ENCODE measurements around the gene CST4.
"Not testable (repeated sequence)": the region's sequence is repeated elsewhere in the genome, so short reads cannot be mapped to it uniquely, and the experiment has no call there.

CST4 gene

DNA sequence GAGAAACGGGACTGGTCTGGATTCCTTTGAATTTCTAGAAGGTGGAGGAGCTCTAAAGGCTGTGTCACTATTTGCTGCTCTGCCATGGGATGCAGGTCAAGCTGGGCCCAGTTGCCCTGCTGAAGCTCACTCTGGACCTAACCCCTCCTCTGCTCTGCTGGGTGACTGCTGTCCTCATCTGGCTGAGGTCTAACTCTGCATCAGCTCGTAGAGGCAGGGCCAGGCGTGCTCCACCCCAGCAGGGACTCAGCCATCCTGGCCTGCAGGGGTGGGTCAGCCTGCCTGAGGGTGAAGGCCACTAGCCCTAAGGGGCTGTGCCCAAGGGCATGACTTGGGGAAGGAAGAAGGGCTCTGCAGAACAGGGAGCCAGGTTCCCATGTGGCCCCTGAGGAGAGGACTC, 852 bp downstream of the CST4 start:
- Histone ChIP-seq H3K9ac (ENCODE audit: low read depth, low read length) (no peak overlapping the region), H3K9me3 (ENCODE audit: control insufficient read depth, insufficient read depth, low read length) (no peaks in the 10 kb centered on the region), H3K36me3 (ENCODE audit: control insufficient read depth, insufficient read depth, low read length) (no peaks in the 10 kb centered on the region), H3K27me3 (ENCODE audit: control insufficient read depth, insufficient read depth, low read length) (no peaks in the 10 kb centered on the region), H3K4me3 (ENCODE audit: low read depth, low read length) (no peak overlapping the region), H3K27ac (ENCODE audit: low read depth, low read length) (no peak overlapping the region), H3K4me1 (ENCODE audit: control insufficient read depth, insufficient read depth, low read length) (no peaks in the 10 kb centered on the region)

- Histone ChIP-seq H3K4me3 (ENCODE audit: low read depth, low read length) (no peak overlapping the region), H3K9me3 (ENCODE audit: control insufficient read depth, insufficient read depth, low read length) (no peaks in the 10 kb centered on the region), H3K27me3 (ENCODE audit: control insufficient read depth, insufficient read depth, low read length) (no peaks in the 10 kb centered on the region), H3K36me3 (ENCODE audit: control insufficient read depth, insufficient read depth, low read length) (no peaks in the 10 kb centered on the region), H3K9ac (ENCODE audit: low read depth, low read length) (no peak overlapping the region), H3K4me1 (ENCODE audit: control insufficient read depth, insufficient read depth, low read length) (no peaks in the 10 kb centered on the region), H3K27ac (ENCODE audit: low read depth, low read length) (no peak overlapping the region)
These were observed 2.6 kb downstream of the CST4 start for GRCh38 chr20:23686046-23686750.

GRCh38 chr20:23685529-23685896, 3.3 kb downstream of the CST4 start:
- not testable (repeated sequence) for H3K9me3 ChIP-seq (ENCODE audit: control insufficient read depth, insufficient read depth, low read length); H3K9ac ChIP-seq (ENCODE audit: low read depth, low read length); H3K27ac ChIP-seq (ENCODE audit: low read depth, low read length); H3K4me3 ChIP-seq (ENCODE audit: low read depth, low read length); H3K27me3 ChIP-seq (ENCODE audit: control insufficient read depth, insufficient read depth, low read length); H3K4me1 ChIP-seq (ENCODE audit: control insufficient read depth, insufficient read depth, low read length); H3K36me3 ChIP-seq (ENCODE audit: control insufficient read depth, insufficient read depth, low read length)

DNA sequence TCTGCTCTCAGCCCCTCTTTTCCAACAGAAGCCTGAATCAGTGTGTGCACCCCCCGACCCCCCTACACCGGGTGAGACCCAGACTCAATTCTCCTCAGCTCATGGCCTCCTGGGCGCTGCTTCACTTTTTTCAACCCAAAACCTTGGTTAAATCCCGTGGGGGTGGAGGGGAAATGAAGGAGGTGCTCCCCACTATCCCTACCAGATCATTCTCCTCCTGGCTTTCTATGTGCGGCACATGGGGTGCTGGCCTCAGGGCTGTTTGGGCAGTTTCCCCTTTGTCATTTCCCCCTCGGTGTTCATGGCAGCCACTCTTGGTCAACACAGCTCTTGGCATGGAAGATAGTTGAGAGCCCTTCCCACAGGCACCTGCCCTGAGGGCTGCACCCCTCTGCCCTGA, 4.6 kb downstream of the CST4 start:
- no peak overlapping the region for H3K4me3 ChIP-seq (ENCODE audit: low read depth, low read length)
- H3K4me1 ChIP-seq (ENCODE audit: control insufficient read depth, insufficient read depth, low read length), result no peaks in the 10 kb centered on the region
- H3K9me3 ChIP-seq (ENCODE audit: control insufficient read depth, insufficient read depth, low read length), result no peaks in the 10 kb centered on the region
- no peak overlapping the region for H3K27ac ChIP-seq (ENCODE audit: low read depth, low read length)
- no peak overlapping the region for H3K9ac ChIP-seq (ENCODE audit: low read depth, low read length)
- H3K36me3 ChIP-seq (ENCODE audit: control insufficient read depth, insufficient read depth, low read length), result no peaks in the 10 kb centered on the region
- no peaks in the 10 kb centered on the region for H3K27me3 ChIP-seq (ENCODE audit: control insufficient read depth, insufficient read depth, low read length)

GRCh38 chr20:23683807-23684206, 5.0 kb downstream of the CST4 start:
- Histone ChIP-seq H3K4me3 (ENCODE audit: low read depth, low read length) (no peak overlapping the region), H3K36me3 (ENCODE audit: control insufficient read depth, insufficient read depth, low read length) (no peaks in the 10 kb centered on the region), H3K4me1 (ENCODE audit: control insufficient read depth, insufficient read depth, low read length) (no peaks in the 10 kb centered on the region), H3K9me3 (ENCODE audit: control insufficient read depth, insufficient read depth, low read length) (no peaks in the 10 kb centered on the region), H3K27me3 (ENCODE audit: control insufficient read depth, insufficient read depth, low read length) (no peaks in the 10 kb centered on the region), H3K9ac (ENCODE audit: low read depth, low read length) (no peak overlapping the region), H3K27ac (ENCODE audit: low read depth, low read length) (no peak overlapping the region)

DNA sequence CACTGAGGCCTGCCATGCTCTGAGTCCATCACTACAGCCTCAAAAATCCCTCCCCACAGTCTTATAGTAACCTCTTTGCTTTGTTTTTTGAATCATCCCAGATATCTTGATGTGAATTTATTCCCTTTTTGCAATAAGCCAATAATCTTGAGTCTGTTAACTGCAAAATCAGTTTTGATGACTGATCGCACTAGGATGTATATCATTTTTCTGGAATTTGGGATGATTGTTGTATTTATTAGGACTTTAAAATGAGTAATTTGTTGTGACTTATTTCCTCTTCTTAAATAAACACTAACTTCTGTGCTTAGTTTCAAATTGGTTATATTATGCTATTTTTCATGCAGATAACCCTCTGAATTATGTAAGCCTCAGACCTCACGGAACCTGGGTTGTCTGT, 5.6 kb downstream of the CST4 start:
- no peaks in the 10 kb centered on the region for H3K9me3 ChIP-seq (ENCODE audit: control insufficient read depth, insufficient read depth, low read length)
- no peak overlapping the region for H3K9ac ChIP-seq (ENCODE audit: low read depth, low read length)
- H3K27ac ChIP-seq (ENCODE audit: low read depth, low read length), result no peak overlapping the region
- H3K4me1 ChIP-seq (ENCODE audit: control insufficient read depth, insufficient read depth, low read length), result no peaks in the 10 kb centered on the region
- H3K4me3 ChIP-seq (ENCODE audit: low read depth, low read length), result no peak overlapping the region
- H3K36me3 ChIP-seq (ENCODE audit: control insufficient read depth, insufficient read depth, low read length), result no peaks in the 10 kb centered on the region
- H3K27me3 ChIP-seq (ENCODE audit: control insufficient read depth, insufficient read depth, low read length), result no peaks in the 10 kb centered on the region

- H3K4me1 ChIP-seq (ENCODE audit: control insufficient read depth, insufficient read depth, low read length), result no peaks in the 10 kb centered on the region
- H3K36me3 ChIP-seq (ENCODE audit: control insufficient read depth, insufficient read depth, low read length), result no peaks in the 10 kb centered on the region
- no peak overlapping the region for H3K4me3 ChIP-seq (ENCODE audit: low read depth, low read length)
- no peaks in the 10 kb centered on the region for H3K27me3 ChIP-seq (ENCODE audit: control insufficient read depth, insufficient read depth, low read length)
- no peak overlapping the region for H3K27ac ChIP-seq (ENCODE audit: low read depth, low read length)
- H3K9me3 ChIP-seq (ENCODE audit: control insufficient read depth, insufficient read depth, low read length), result no peaks in the 10 kb centered on the region
- H3K9ac ChIP-seq (ENCODE audit: low read depth, low read length), result no peak overlapping the region
These were observed 8.7 kb downstream of the CST4 start for GRCh38 chr20:23680146-23680545.

DNA sequence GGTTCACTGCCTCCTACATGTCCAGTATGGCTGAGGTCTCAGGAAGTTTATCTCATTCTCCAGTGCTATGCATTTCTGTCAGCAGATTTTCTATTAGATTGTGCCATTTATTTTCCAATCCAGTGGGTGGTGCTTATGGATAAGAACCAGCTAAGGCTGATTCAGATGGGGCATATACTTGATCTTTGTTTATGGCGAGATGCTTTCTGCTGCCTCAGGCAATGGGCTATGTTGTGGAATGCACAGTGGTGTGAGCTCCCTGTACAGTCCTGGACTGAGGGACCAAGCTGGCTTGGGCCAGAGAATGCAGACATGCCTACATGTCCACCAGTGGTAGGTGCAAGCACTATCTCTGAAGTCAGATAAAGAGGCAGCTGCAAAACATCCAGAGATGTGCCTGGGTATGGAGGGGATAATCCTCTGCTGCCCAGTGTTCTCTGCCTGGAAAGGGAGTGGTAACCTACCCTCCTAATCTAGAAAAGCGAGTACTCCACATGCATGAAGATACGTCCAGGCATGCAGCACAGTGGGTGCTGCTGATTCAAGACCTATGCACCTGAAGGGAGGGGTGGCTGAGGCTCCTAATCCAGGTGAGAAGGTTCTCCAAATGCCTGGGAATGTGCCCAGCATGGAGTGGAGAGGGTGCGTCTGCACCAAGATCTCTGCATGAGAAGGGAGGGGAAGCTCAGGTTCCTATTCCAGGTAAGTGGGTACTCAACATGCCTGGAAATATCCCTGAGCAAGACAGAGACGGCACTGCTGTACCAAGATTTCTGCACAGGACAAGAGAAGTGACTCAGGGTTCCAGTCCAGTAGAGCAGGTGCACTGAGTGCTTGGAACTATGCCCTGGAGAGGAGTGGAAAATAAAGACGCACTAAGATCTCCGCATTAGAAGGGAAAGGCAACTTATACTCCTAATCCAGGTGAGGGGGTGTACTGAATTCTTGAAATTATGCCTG, 9.4 kb downstream of the CST4 start:
- H3K9me3 ChIP-seq (ENCODE audit: control insufficient read depth, insufficient read depth, low read length), result no peaks in the 10 kb centered on the region

DNA sequence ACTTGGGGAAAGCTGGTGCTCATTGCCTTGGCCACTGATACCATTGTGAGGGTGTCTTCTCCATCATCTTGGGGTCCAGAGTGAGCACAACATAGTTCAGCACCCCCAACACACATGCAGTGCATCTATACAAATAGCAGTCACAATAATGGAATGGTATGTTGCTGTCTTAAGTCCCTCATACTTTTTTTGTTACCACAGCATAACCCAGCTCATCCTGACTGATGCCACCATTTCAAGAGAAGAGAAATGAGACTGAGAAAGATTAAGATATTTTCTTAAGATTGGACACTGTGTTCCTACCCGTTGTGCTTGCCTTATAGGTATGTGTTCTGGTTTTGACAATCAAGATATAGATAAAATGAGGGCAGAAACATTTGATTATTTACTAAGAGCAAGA, 15.6 kb downstream of the CST4 start:
- no peak overlapping the region for H3K27ac ChIP-seq (ENCODE audit: low read depth, low read length)
- no peak overlapping the region for H3K9ac ChIP-seq (ENCODE audit: low read depth, low read length)
- H3K27me3 ChIP-seq (ENCODE audit: control insufficient read depth, insufficient read depth, low read length), result no peaks in the 10 kb centered on the region
- H3K4me1 ChIP-seq (ENCODE audit: control insufficient read depth, insufficient read depth, low read length), result no peaks in the 10 kb centered on the region
- H3K36me3 ChIP-seq (ENCODE audit: control insufficient read depth, insufficient read depth, low read length), result no peaks in the 10 kb centered on the region
- no peaks in the 10 kb centered on the region for H3K9me3 ChIP-seq (ENCODE audit: control insufficient read depth, insufficient read depth, low read length)
- no peak overlapping the region for H3K4me3 ChIP-seq (ENCODE audit: low read depth, low read length)

More for the DNA sequence above, 9.4 kb downstream of the CST4 start:
- Histone ChIP-seq H3K4me1 (ENCODE audit: control insufficient read depth, insufficient read depth, low read length) (no peaks in the 10 kb centered on the region), H3K36me3 (ENCODE audit: control insufficient read depth, insufficient read depth, low read length) (no peaks in the 10 kb centered on the region), H3K4me3 (ENCODE audit: low read depth, low read length) (no peak overlapping the region), H3K9ac (ENCODE audit: low read depth, low read length) (no peak overlapping the region), H3K27me3 (ENCODE audit: control insufficient read depth, insufficient read depth, low read length) (no peaks in the 10 kb centered on the region), H3K27ac (ENCODE audit: low read depth, low read length) (no peak overlapping the region)

- H3K4me1 ChIP-seq (ENCODE audit: control insufficient read depth, insufficient read depth, low read length), result no peaks in the 10 kb centered on the region
- no peak overlapping the region for H3K9ac ChIP-seq (ENCODE audit: low read depth, low read length)
- no peaks in the 10 kb centered on the region for H3K27me3 ChIP-seq (ENCODE audit: control insufficient read depth, insufficient read depth, low read length)
- no peak overlapping the region for H3K4me3 ChIP-seq (ENCODE audit: low read depth, low read length)
- H3K27ac ChIP-seq (ENCODE audit: low read depth, low read length), result no peak overlapping the region
- no peaks in the 10 kb centered on the region for H3K9me3 ChIP-seq (ENCODE audit: control insufficient read depth, insufficient read depth, low read length)
- no peaks in the 10 kb centered on the region for H3K36me3 ChIP-seq (ENCODE audit: control insufficient read depth, insufficient read depth, low read length)
These were observed 16.7 kb downstream of the CST4 start for GRCh38 chr20:23672158-23672557.

DNA sequence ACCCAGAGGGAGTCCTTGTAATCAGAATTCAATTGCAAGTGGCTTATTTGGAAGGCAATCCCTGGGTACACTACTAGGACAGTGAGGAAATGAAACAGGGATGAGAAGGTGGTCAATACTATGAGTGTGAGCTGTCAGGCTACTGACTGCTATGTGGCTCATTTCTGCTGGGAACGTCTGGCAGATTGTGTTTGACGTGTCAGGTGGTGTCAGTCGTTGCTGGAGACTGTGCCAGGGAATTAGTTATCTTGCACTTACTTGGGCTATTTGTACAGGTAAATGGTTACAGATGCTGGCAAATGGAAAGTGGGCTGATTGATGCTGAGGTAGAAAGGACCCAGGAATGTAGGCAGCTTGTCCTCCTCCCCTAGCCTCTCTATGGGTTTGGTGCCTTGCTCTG, 17.4 kb downstream of the CST4 start:
- no peaks in the 10 kb centered on the region for H3K36me3 ChIP-seq (ENCODE audit: control insufficient read depth, insufficient read depth, low read length)
- H3K4me1 ChIP-seq (ENCODE audit: control insufficient read depth, insufficient read depth, low read length), result no peaks in the 10 kb centered on the region
- H3K9me3 ChIP-seq (ENCODE audit: control insufficient read depth, insufficient read depth, low read length), result no peaks in the 10 kb centered on the region
- H3K9ac ChIP-seq (ENCODE audit: low read depth, low read length), result no peak overlapping the region
- H3K4me3 ChIP-seq (ENCODE audit: low read depth, low read length), result no peak overlapping the region
- no peaks in the 10 kb centered on the region for H3K27me3 ChIP-seq (ENCODE audit: control insufficient read depth, insufficient read depth, low read length)
- H3K27ac ChIP-seq (ENCODE audit: low read depth, low read length), result no peak overlapping the region

Measured in HUES48 (cell line).